ENCODE data around the gene RAB18. TPM values are rescaled to one million over a fixed set of nuclear protein-coding genes. Genes with fewer than 3 reads are reported as not detected.

Gene RAB18
- total and polyA plus RNA-seq, 9 of the 15 experiments (the other 6 are each of a cell fraction or from before 2014, with no cell fraction given) = 10.5 to 46.3 (median 32.5) TPM

- H3K27ac ChIP-seq (ENCODE audit: extremely low read depth, low read depth, low read length) = no peak overlapping the region
- ATAC-seq (no peak), FAIRE-seq (no peak), DNase-seq (ENCODE audit: extremely low read depth in 1 of 4, low spot score in 3 of 4) (no peak)
- no peak overlapping the region for H3K4me2 ChIP-seq (ENCODE audit: insufficient read depth, low read length)
- H3K9me1 ChIP-seq (ENCODE audit: control insufficient read depth, insufficient read depth, low read length) = no peaks in the 10 kb centered on the region
- no peaks in the 10 kb centered on the region; a peak in 1 of 5 replicates for H3K4me1 ChIP-seq (replicated peaks in 1 of 2; ENCODE audit: control insufficient read depth in 2 of 2, insufficient read depth in 2 of 2, low read length in 2 of 2)
- H3K9ac ChIP-seq (ENCODE audit: insufficient read depth in 1 of 2, low read depth in 2 of 2, low read length in 2 of 2) = no peak overlapping the region
- ChIA-PET CTCF (ENCODE audit: low intra/inter-chr PET ratio) (no interaction called here), POLR2A (no interaction called here)
- H3K9me3 ChIP-seq (replicated peaks; ENCODE audit: control insufficient read depth, insufficient read depth, low read depth, low read length) = no peaks in the 10 kb centered on the region
- H4K20me1 ChIP-seq (replicated peaks; ENCODE audit: control insufficient read depth, insufficient read depth, low read length) = no peaks in the 10 kb centered on the region
- BruUV-seq (replicated peaks) = no TSS peak
- in situ Hi-C loops (cut with MboI) (no loop called here), intact Hi-C loops (cut with micrococcal nuclease) (no loop called here)
- no peaks in the 10 kb centered on the region for H3K79me2 ChIP-seq (ENCODE audit: control insufficient read depth, insufficient read depth, low read length)
- WGBS (ENCODE audit: insufficient coverage, low coverage, missing lambda C conversion rate) = 6% methylated on average over 1 of the region's 1 CpG
- no peaks in the 10 kb centered on the region for H3K36me3 ChIP-seq (ENCODE audit: control insufficient read depth, insufficient read depth, low read length)
- TF ChIP-seq ZNF77 (CRISPR knock-in tag; IDR thresholded peaks at IDR 0.05) = no peak
- TF ChIP-seq SMAD2 (IDR thresholded peaks at IDR 0.05; ENCODE audit: low read depth, low read length) = no peak
- TF ChIP-seq FOSL1 (tag; conservative IDR thresholded peaks at IDR 0.05) = no peak
- TF ChIP-seq, protein P1, sequence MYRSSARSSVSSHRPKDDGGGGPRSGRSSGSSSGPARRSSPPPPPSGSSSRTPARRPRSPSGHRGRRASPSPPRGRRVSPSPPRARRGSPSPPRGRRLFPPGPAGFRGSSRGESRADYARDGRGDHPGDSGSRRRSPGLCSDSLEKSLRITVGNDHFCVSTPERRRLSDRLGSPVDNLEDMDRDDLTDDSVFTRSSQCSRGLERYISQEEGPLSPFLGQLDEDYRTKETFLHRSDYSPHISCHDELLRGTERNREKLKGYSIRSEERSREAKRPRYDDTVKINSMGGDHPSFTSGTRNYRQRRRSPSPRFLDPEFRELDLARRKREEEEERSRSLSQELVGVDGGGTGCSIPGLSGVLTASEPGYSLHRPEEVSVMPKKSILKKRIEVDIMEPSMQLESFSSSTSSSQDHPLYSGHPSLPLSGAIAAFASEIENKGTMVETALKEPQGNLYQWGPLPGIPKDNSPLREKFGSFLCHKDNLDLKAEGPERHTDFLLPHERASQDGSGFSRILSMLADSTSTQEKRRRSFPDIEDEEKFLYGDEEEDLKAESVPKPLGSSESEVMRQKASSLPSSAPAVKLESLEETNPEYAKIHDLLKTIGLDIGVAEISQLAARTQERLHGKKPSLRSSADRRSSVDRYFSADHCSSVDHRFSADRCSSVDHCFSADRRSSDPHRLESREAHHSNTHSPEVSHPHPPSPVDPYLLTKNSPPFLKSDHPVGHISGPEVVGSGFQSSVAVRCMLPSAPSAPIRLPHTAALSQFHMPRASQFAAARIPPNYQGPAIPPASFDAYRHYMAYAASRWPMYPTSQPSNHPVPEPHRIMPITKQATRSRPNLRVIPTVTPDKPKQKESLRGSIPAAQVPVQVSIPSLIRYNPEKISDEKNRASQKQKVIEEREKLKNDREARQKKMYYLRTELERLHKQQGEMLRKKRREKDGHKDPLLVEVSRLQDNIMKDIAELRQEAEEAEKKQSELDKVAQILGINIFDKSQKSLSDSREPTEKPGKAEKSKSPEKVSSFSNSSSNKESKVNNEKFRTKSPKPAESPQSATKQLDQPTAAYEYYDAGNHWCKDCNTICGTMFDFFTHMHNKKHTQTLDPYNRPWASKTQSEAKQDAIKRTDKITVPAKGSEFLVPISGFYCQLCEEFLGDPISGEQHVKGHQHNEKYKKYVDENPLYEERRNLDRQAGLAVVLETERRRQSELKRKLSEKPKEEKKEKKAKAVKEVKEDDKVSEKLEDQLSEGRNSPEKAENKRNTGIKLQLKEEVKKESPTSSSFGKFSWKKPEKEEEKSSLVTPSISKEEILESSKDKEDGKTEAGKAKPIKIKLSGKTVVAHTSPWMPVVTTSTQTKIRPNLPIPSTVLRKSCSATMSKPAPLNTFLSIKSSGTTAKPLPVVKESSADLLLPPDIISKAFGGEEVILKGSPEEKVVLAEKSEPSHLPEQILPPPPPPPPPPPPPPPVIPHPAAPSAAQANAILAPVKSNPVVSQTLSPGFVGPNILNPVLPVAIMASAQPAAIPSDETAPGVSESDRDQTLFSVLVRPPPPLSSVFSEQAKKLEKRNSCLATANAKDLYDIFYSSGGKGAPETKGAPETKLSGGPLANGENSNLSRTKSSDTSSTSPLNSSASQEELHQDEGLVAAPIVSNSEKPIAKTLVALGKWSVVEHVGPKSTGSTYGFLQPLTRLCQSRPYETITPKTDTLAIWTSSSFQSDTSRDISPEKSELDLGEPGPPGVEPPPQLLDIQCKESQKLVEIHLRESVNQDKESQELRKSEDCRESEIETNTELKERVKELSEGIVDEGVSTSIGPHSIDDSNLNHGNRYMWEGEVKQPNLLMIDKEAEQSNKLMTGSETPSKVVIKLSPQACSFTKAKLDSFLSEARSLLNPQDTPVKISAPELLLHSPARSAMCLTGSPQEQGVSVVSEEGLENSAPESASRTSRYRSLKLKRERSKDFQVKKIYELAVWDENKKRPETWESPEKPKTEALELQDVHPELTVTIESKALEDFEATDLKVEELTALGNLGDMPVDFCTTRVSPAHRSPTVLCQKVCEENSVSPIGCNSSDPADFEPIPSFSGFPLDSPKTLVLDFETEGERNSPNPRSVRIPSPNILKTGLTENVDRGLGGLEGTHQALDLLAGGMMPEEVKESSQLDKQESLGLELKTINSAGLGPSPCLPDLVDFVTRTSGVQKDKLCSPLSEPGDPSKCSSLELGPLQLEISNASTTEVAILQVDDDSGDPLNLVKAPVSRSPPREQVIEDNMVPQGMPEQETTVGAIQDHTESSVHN (IDR thresholded peaks at IDR 0.05; ENCODE audit: borderline replicate concordance in 1 of 2, low read depth in 1 of 2) = no peak
- no peak for TF ChIP-seq ZNF695 (CRISPR knock-in tag; IDR thresholded peaks at IDR 0.05)
- no peak for TF ChIP-seq RB1 (IDR thresholded peaks at IDR 0.05; ENCODE audit: low read depth)
- TF ChIP-seq, protein P2, sequence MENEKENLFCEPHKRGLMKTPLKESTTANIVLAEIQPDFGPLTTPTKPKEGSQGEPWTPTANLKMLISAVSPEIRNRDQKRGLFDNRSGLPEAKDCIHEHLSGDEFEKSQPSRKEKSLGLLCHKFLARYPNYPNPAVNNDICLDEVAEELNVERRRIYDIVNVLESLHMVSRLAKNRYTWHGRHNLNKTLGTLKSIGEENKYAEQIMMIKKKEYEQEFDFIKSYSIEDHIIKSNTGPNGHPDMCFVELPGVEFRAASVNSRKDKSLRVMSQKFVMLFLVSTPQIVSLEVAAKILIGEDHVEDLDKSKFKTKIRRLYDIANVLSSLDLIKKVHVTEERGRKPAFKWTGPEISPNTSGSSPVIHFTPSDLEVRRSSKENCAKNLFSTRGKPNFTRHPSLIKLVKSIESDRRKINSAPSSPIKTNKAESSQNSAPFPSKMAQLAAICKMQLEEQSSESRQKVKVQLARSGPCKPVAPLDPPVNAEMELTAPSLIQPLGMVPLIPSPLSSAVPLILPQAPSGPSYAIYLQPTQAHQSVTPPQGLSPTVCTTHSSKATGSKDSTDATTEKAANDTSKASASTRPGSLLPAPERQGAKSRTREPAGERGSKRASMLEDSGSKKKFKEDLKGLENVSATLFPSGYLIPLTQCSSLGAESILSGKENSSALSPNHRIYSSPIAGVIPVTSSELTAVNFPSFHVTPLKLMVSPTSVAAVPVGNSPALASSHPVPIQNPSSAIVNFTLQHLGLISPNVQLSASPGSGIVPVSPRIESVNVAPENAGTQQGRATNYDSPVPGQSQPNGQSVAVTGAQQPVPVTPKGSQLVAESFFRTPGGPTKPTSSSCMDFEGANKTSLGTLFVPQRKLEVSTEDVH (IDR thresholded peaks at IDR 0.05; ENCODE audit: low read depth, partially characterized antibody) = no peak
- TF ChIP-seq GATAD2A (IDR thresholded peaks at IDR 0.05) = no peak
- H3K27me3 ChIP-seq (ENCODE audit: control insufficient read depth in 2 of 2, insufficient read depth in 2 of 2, low read length in 2 of 2) = peaks cover 2 to 11% of the 10 kb centered on the region in 2 experiments; a peak in 1 of 5 replicates
- no peak overlapping the region for H3K4me3 ChIP-seq
- no peak overlapping the region for H2AFZ ChIP-seq (ENCODE audit: low read depth, low read length)
These were observed 42.8 kb upstream of the RAB18 start for GRCh38 chr10:27461312-27461711.

Measured in K562 (cell line).